Breast epithelium (tissue), 4 donors: ENCODE results near the gene LRRC34. TPM values are rescaled to one million over a fixed set of nuclear protein-coding genes. Genes with fewer than 3 reads are reported as not detected.

Experiments used
- DNase-seq, 2 donors: peaks; one replicate each; pipeline ENCODE4 v3.0.0-alpha.2; 2019; ENCODE audit warnings: low spot score in 2 of 2
- H3K27ac ChIP-seq, 2 donors: fragments of 200-600 bp; sonication (generic) in 1 of 2; one replicate each; pipeline ENCODE4 v1.5.1; 2016 to 2019; ENCODE audit warnings: mild to moderate bottlenecking in 1 of 2
- H3K27me3 ChIP-seq, 2 donors: fragments of 200-600 bp; sonication (generic) in 1 of 2; one replicate each; pipeline versions ENCODE4 v1.5.1 to v1.6.0; 2017 to 2019; ENCODE audit warnings: control low read depth in 1 of 2, mild to moderate bottlenecking in 1 of 2
- H3K36me3 ChIP-seq: fragments of 200-600 bp; one replicate; pipeline ENCODE4 v1.5.1; 2019
- H3K4me1 ChIP-seq, 2 donors: fragments of 200-600 bp; sonication (generic); one replicate each; pipeline ENCODE4 v1.5.1; 2016 to 2019; ENCODE audit warnings: control low read depth in 1 of 2
- H3K4me3 ChIP-seq, 3 donors: fragments of 200-600 bp; sonication (generic); 1 replicate in 2 of 3; 2 replicates in 1 of 3; pipeline ENCODE4 v1.5.1; 2016 to 2019; ENCODE audit warnings: mild to moderate bottlenecking in 3 of 3, moderate library complexity in 2 of 3
- H3K9me3 ChIP-seq, 2 donors: fragments of 200-600 bp; sonication (generic) in 1 of 2; one replicate each; pipeline ENCODE4 v1.5.1; 2016 to 2019; ENCODE audit warnings: control low read depth in 1 of 2
- POLR2A ChIP-seq: fragments of 450-650 bp; IDR thresholded peaks from one replicate; pipeline ENCODE4 v1.6.1; 2016; ENCODE audit warnings: antibody characterized with exemption, mild to moderate bottlenecking, moderate library complexity
- POLR2AphosphoS5 ChIP-seq, 3 donors: sonication (generic); formaldehyde crosslinking; IDR thresholded peaks; one replicate each; pipeline ENCODE4 v1.6.1; 2017; ENCODE audit warnings: antibody characterized with exemption in 3 of 3
- intact Hi-C: fragments of 100-400 bp; cut with DNase I; formaldehyde crosslinking; loops from one replicate; pipeline ENCODE4 v1.15.1; 2023; ENCODE audit warnings: low total_unique reads
- total RNA-seq, 3 donors: library from RNA; depleted of rRNA; stranded (reverse); fragments of >200 nt; gene quantifications; one replicate each; pipeline ENCODE4 v1.1.0, GENCODE V29; 2016
- TF ChIP-seq, protein P1 (sequence below), 3 donors: fragments of 450-650 bp; IDR thresholded peaks; one replicate each; pipeline ENCODE4 v1.5.1; 2016 to 2017; ENCODE audit warnings: antibody characterized with exemption in 3 of 3, mild to moderate bottlenecking in 3 of 3, moderate library complexity in 3 of 3

Gene LRRC34
- total RNA-seq, 3 donors from 2014 or later: 1.0 to 6.4 (median 4.9) TPM

DNA sequence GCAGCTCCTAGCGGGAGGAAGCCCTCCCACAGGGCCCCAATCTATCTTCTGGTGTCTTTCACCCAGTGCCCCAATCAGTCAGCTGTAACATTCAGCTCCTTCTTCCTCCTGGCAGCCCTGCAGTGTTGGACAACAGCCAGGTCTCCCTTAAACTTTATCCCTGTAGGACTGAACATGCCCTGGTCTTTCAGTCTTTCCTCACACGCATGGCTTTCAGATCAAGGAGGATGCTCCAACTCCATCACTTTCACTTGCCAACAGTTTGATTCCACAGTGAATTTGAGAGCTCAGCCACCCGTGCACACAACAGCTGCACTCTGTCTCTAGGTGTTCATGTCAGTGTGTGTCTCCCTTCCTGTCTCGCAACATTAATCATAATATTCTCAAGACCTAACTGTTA, 28.5 kb upstream of the LRRC34 start:
- DNase-seq: no peak
- intact Hi-C loops: no loop called here

DNA sequence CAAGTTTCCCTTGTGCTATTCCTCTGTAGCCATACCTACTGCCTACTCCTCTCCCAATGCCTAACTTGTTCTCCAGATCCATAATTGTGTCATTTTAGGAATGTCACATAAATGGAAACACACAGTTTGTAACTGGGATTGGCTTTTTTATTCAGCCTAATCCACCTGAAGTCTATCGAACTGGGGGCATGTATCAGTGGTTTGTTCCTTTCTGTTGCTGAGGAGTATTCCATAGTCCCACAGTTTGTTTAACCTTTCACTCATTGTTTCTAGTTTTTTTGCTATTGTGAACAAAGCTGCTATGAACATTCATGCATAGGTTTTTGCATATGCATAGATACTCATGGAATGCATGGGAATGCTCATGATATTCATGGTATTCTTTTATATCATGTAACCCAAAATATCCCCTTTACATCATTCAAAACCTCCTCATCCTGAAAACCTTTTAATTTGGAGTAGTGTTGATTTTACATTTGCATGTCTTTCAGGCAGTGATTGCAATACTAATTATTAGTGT, 25.9 kb upstream of the LRRC34 start:
- no peak overlapping the region for H3K27ac ChIP-seq
- no peaks in the 10 kb centered on the region for H3K36me3 ChIP-seq
- no peaks in the 10 kb centered on the region for H3K4me1 ChIP-seq
- H3K9me3 ChIP-seq: no peaks in the 10 kb centered on the region
- no peak overlapping the region for H3K4me3 ChIP-seq
- DNase-seq: no peak
- no peaks in the 10 kb centered on the region for H3K27me3 ChIP-seq
- TF ChIP-seq, protein P1, sequence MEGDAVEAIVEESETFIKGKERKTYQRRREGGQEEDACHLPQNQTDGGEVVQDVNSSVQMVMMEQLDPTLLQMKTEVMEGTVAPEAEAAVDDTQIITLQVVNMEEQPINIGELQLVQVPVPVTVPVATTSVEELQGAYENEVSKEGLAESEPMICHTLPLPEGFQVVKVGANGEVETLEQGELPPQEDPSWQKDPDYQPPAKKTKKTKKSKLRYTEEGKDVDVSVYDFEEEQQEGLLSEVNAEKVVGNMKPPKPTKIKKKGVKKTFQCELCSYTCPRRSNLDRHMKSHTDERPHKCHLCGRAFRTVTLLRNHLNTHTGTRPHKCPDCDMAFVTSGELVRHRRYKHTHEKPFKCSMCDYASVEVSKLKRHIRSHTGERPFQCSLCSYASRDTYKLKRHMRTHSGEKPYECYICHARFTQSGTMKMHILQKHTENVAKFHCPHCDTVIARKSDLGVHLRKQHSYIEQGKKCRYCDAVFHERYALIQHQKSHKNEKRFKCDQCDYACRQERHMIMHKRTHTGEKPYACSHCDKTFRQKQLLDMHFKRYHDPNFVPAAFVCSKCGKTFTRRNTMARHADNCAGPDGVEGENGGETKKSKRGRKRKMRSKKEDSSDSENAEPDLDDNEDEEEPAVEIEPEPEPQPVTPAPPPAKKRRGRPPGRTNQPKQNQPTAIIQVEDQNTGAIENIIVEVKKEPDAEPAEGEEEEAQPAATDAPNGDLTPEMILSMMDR (IDR thresholded peaks at IDR 0.05): no peak
- TF ChIP-seq POLR2A (no peak), POLR2AphosphoS5 (IDR thresholded peaks at IDR 0.05) (no peak)
- intact Hi-C loops: no loop called here

More for the DNA sequence above, 28.5 kb upstream of the LRRC34 start:
- Histone ChIP-seq H3K4me3 (no peak overlapping the region), H3K4me1 (no peaks in the 10 kb centered on the region), H3K36me3 (no peaks in the 10 kb centered on the region), H3K27me3 (no peaks in the 10 kb centered on the region), H3K27ac (no peak overlapping the region), H3K9me3 (no peaks in the 10 kb centered on the region)
- TF ChIP-seq POLR2A: no peak

DNA sequence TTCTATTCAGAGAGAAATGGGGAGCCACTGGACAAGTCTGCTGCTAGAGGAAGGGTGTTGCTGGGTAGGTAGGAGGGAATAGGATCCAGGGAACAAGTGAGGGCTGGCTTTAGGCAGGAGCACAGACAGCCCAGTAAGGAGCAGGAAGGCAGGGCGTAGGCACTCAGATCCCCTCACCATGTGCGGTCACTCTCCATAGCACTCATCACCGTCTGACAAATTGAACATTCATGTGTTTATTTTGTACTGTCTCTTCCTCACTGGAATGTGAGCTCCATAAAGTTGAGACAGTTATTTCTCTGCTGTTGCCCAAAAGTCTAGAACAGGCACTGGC, 24.2 kb upstream of the LRRC34 start:
- Histone ChIP-seq H3K27ac (no peak overlapping the region), H3K9me3 (no peaks in the 10 kb centered on the region), H3K4me1 (no peaks in the 10 kb centered on the region), H3K36me3 (no peaks in the 10 kb centered on the region), H3K27me3 (no peaks in the 10 kb centered on the region), H3K4me3 (no peak overlapping the region)
- no peak for DNase-seq
- intact Hi-C loops: no loop called here
- TF ChIP-seq, protein P1 (IDR thresholded peaks at IDR 0.05): no peak
- no peak for TF ChIP-seq POLR2AphosphoS5 (IDR thresholded peaks at IDR 0.05)
- TF ChIP-seq POLR2A: no peak

DNA sequence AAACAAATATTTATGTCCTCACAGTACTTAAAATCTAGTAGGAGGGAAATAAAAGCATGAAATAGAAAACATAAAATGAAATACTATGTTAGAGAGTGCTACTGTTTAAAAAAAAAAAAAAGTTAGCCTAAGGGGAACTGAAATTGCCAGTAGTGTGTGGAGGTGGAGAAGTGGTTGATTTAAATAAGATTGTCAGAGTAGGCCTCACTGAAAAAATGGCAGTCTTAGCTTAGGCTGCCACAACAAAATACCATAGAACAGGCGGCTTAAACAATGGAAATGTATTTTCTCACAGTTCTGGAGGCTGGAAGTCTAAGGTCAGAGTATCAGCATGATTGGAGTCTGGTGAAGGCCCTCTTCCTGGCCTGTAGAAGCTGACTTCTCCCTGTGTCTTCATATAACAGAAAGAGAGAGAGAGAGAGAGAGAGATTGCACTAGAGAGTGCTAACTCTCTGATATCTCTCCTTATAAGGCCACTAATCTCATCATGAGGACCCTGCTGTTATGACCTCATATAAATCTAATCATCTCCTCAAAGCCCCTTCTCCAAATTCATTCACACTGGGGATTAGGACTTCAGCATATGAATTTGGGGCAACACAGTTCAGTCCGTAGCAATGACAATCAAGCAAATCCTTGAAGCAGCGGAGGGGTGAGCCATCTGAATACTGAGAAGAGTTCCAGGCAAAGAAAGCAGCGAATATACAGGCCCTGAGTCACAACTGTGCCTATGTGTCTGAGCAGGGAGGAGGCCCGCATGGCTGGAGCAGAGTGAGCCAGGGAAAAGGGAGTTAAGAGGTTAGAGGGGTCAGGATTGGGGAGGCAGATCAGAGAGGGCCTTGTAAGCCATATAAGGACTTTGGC, 23.6 kb upstream of the LRRC34 start:
- TF ChIP-seq, protein P1 (IDR thresholded peaks at IDR 0.05): no peak
- TF ChIP-seq POLR2AphosphoS5 (IDR thresholded peaks at IDR 0.05) (no peak), POLR2A (no peak)
- Histone ChIP-seq H3K4me1 (no peaks in the 10 kb centered on the region), H3K36me3 (no peaks in the 10 kb centered on the region), H3K9me3 (no peaks in the 10 kb centered on the region), H3K27ac (no peak overlapping the region), H3K27me3 (no peaks in the 10 kb centered on the region), H3K4me3 (no peak overlapping the region)
- intact Hi-C loops: no loop called here
- DNase-seq: no peak

DNA sequence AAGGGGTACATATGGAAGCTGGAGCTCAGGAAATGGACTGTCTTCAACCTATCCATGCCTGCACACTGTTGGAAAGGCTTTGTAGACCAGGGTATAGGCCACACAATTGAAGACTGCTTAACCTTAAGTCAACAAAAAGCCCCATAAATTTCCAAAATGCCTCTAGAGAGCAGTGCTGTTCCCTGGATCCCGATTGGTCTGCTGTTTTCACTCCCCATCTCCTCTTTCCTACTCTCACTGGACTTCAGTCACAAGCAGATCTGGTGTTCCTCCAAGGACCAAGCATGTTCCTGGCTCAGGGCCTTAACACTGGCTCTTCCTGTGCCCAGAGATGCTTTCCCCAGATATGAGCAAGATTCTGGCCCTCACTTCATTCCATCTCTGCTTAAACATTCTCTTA, 22.8 kb upstream of the LRRC34 start:
- Histone ChIP-seq H3K36me3 (no peaks in the 10 kb centered on the region), H3K27ac (no peak overlapping the region), H3K4me3 (no peak overlapping the region), H3K27me3 (no peaks in the 10 kb centered on the region), H3K9me3 (no peaks in the 10 kb centered on the region), H3K4me1 (no peaks in the 10 kb centered on the region)
- TF ChIP-seq, protein P1 (IDR thresholded peaks at IDR 0.05): no peak
- TF ChIP-seq POLR2AphosphoS5 (IDR thresholded peaks at IDR 0.05) (no peak), POLR2A (no peak)
- DNase-seq: no peak
- intact Hi-C loops: no loop called here
